GM19193 (cell line): Measurements from ENCODE around the gene NSD1.

Experiments
- POLR2A ChIP-seq: IDR thresholded peaks from 4 replicates; pipeline ENCODE4 v1.6.1; 2011; ENCODE audit not compliant: insufficient read depth, insufficient read length; ENCODE audit errors: extremely low read depth

Gene NSD1

DNA sequence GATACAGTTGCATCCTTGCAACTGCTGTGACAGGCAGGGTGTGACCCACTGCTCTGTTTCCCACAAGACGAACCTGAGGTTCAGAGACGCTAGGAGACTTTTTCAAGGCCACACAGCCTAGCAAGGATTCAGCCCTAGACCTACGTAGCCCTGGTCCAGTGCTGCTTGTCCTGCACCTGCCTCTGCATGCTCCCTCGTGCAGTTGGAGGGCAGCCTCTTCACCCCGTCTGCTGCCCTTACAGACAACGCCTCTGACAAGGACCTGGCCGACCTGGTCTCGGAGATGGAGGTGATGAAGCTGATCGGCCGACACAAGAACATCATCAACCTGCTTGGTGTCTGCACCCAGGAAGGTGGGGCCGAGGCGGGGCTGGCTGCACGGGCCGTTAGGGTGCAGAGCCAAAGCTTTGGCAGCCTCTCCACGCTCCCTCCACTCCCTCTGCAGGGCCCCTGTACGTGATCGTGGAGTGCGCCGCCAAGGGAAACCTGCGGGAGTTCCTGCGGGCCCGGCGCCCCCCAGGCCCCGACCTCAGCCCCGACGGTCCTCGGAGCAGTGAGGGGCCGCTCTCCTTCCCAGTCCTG is 38.4 kb upstream of the NSD1 start:
- no peak for TF ChIP-seq POLR2A

DNA sequence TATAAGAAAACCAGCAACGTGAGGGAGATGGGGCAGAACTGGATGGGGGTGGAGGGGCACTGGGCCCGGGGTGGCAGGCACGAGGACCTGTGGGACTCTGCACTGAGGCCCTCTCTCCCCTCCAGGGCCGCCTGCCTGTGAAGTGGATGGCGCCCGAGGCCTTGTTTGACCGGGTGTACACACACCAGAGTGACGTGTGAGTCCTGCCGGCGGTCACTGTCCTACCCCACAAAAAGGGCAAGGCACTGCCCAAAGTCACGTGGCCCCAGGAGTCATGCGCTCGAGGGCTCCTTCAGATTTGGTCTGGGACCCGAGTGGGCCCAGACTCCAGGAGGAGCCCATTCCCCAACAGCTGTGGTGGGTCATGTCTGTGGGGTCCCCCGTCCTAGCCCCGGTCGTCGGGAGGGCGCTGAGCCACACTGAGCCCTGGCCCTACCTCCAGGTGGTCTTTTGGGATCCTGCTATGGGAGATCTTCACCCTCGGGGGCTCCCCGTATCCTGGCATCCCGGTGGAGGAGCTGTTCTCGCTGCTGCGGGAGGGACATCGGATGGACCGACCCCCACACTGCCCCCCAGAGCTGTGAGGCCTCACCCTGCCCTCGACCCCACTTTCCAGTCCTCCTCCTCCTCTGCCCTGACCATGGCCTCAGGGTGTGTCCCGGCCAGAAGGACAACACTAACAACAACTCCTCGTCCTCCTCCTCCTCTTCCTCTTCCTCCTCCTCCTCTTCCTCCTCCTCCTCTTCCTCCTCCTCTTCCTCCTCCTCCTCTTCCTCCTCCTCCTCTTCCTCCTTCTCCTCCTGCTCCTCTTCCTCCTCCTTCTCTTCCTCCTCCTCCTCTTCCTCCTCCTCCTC is 37.2 kb upstream of the NSD1 start:
- no peak for TF ChIP-seq POLR2A

DNA sequence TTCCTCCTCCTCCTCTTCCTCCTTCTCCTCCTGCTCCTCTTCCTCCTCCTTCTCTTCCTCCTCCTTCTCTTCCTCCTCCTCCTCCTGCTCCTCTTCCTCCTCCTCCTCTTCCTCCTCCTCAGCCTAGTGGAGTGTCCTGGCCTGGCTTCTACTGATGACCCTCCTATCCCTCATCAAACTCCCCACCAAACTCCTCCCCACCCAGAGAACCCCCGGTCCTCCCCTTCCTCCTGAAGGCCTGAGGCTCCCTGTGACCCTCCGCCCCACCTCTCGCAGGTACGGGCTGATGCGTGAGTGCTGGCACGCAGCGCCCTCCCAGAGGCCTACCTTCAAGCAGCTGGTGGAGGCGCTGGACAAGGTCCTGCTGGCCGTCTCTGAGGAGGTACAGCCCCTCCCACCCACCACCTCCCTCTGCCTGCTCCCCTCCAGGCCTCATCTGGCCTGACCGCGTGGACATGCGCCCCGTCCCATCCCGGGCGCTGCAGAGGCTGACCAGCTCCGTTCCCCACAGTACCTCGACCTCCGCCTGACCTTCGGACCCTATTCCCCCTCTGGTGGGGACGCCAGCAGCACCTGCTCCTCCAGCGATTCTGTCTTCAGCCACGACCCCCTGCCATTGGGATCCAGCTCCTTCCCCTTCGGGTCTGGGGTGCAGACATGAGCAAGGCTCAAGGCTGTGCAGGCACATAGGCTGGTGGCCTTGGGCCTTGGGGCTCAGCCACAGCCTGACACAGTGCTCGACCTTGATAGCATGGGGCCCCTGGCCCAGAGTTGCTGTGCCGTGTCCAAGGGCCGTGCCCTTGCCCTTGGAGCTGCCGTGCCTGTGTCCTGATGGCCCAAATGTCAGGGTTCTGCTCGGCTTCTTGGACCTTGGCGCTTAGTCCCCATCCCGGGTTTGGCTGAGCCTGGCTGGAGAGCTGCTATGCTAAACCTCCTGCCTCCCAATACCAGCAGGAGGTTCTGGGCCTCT is 36.3 kb upstream of the NSD1 start:
- no peak for TF ChIP-seq POLR2A

DNA sequence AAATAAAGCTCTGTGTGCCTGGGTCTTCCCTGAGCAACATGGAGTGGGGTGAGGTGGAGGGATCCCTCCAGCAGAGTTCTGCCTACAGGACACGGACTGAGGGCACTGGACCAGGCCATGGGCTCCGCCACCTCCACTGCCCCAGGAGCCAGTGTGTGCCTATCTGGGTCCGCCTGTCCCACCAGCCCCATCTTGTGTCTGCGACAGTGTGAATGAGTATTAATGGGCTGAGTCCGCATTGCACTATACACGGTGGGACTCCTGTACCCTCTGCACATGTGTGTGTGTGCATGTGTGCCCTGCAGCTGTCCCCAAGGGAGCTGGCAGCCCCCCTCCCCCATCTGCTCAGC is 35.5 kb upstream of the NSD1 start:
- no peak for TF ChIP-seq POLR2A

DNA sequence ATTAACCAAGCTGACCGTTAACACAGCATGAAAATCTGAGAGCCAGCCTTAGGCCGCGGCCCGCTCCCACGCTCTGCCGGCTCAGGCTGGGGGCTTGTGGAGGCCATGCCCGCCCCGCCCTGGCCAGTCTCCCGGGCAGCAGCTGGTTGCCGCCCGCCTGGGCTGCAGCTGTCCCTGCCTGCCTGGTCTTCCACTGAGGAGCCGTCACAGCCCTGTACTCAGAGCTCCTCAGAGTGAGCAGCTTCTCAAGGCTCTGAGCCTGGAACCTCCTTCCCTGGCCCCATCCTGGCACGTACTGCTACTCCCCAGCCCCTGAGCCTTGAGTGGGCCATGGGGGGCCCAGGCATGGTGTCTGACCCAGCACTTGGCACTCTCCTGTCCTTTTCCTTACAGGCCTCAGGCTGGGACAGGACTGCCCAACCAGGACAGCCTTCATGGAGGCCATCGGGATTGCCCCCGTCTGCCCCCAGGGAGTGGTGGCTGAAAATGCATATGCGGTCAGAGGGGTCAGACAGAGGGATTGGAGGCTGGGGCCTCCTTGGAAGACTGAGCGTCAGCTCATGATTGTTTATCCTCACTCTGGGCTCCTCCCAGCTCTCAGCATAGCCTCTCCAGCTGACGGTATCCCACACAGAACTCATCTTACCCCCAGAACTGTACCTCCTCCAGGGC is 35.0 kb upstream of the NSD1 start:
- TF ChIP-seq POLR2A, result no peak

DNA sequence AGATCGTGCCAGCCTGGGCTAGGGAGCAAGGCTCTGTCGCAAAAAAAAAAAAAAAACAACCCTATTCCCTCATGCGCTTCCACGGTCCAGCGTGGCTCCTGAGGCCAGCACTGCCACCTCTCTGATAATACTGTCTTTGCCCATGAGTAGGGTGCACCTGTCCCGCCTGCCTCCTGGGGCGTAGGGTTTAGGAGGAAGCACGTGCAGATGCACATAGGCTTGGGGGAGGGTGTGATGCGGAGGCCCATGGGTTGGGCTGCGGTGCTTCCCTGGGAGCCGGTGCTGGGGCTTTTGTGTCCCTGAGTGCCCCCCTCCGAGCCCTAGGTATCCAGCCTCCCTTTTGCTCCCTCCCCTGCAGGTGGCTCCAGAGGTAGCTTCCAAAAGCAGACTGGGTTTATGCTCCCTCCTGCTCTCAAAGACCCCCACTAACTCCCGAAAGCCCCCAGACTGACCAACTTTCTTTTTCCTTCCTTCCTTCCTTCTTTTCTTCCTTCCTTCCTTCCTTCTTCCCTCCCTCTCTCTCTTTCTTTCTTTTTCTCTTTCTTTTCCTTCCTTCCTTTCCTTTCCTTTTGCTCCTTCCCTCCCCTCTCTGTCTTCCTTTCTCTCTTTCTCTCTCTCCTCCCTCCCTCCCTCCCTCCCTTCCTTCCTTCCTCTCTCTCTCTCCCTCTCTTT is 34.0 kb upstream of the NSD1 start:
- TF ChIP-seq POLR2A, result no peak

DNA sequence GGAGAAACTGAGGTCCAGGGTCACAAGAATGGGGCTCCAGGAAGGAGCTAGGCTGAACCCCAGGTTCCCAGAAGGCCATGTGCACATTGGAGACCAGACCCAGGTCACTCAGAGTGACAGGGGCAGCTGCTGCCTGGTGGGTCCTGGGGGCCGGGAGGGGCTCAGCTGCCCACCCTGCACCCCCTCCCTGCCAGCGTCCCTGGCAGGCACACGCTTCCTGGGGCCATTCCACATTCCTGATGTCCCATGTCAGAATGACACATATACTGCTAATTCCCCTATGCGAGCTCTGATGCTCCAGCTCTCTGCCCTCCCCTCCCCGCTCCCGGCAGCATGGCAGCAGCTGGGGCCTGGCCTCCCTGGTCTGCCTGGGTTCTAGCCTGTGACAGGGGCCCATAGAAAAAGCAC is 32.9 kb upstream of the NSD1 start:
- TF ChIP-seq POLR2A, result no peak

DNA sequence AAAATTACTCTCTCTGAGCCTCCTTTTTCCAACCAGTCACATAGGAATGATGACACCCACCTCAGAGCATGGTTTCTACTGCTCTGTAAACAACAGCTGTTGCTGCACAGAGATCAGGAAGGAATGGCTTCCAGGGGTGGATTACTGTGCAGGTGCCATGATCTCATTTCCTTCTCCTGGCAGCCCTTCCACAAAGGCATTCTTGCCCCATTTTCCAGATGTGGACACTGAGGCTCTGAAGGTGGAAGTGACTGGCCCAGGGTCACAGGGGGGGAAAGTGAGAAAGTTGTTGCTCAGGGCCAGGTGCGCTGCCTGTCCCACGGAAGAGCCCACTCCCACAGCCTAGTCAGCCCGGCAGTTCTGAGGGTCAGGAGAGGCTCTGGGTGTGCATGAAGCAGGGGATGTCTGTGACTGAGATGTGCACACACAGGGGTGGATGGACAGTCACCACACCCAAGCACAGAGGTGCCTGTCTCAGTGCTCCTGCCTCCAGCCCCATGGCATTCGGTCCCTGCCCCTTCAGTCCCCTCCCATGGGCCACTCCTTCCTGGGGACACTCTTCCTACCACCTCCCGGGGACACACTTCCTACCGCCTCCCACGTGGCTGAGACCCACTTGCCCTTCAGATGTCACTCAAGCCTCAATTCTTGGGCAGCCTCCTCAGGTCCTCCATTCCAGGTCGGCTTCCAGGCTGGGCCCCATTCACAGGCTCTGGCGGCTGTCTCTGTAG is 29.9 kb upstream of the NSD1 start:
- TF ChIP-seq POLR2A, result no peak

DNA sequence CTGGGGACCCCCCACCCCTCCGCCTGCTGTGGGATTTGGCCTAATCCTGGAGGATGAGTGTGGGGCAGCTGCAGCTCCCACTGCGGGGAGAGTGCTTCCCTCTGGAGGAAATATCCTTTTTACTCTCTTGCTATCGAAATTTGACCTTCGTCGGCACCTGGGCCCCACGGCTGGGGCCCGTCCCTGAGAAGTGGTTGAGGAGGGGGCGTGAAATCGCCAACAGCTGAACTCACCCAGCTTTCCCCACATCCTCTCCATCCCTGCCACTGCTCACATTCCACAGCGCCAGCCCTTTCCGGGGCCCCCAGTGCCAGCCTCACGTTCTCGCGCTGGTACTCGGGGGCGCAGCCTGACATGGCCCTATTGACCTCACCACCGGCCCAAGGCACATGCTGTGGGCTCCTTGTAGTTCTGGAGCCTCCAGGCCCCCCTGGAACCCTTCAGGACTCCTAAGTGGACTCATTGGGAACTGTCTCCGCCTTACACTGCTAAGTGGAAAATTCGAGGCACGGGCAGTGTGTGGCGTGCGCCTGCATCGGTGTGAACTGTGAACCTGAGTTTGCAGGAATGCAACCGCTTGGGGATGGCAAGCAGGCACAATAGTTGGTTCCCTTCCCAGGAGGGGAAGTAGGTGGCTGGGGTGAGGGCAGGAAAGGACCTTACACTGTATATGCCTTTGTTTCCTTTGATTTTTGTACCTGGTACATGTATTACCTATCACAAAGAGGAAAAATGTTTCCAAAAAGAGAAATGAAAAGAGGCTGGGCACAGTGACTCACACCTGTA is 27.7 kb upstream of the NSD1 start:
- TF ChIP-seq POLR2A, result no peak

DNA sequence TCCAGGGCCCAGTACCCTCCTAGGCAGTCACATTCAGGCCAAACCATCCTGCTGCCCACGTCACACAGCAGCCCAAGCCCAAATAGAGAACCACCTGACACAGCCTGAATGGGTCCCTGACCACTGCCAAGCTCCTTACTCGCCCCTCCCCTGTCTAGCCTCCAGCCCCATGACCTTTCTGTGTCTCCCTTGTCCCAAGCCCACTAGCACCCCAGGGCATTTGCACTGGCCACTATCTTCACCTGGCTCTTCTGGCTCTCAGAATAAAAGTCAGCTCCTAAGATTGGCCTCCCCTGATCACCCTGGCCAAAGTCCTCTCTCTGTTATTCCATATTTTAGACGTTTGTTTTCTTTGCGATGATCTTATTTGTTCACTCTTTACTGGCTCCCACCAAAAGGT is 26.4 kb upstream of the NSD1 start:
- TF ChIP-seq POLR2A, result no peak

DNA sequence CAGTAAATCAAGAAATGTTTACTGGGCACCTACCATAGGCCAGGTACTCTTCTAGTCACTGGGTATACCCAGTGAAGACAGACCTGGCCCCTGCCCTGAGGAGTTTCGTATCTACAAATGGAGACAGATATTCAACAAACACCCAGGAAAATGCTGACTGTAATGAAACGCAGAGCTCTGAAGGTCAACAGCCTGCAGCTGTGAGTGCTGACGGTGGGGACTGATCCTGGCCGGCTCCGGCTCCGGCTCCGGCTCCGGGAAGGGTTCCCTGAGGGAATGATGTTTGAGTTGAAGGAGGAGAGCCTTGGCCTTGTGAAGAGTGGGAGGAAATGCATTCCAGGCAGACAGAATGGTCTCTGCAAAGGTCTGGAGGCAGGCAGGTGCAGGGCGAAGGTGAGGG is 23.8 kb upstream of the NSD1 start:
- no peak for TF ChIP-seq POLR2A

DNA sequence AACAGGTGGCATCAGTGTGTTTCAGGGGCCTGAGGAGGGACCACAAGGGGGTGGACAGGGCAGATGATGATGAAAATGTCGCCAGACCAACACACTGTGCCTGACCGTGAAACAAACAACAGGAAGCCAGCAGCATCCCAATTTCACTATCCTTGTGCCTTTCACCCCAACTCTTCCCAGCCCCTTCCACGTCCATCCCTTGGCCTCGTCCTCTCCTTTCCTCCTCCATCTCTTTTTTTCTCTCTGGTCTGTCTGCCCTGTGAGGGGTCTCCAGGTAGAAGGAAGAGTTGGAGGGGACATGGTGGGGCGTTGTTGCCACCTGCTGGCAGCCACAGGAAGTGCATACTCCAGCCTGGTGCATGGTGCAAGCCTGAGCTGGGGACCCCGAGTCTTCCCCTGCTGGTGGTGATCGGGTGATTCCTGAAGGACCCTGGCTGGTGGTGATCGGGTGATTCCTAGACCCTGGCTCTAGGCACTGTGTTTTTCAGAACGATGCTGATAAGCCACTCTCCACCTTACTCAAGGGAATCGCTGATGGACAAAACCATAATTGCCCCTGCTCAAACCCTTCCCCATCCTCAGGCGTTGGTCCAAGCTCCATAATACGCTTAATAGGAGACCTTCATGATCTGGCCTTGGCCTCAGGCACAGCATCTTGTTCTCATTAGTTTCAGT is 21.7 kb upstream of the NSD1 start:
- no peak for TF ChIP-seq POLR2A

DNA sequence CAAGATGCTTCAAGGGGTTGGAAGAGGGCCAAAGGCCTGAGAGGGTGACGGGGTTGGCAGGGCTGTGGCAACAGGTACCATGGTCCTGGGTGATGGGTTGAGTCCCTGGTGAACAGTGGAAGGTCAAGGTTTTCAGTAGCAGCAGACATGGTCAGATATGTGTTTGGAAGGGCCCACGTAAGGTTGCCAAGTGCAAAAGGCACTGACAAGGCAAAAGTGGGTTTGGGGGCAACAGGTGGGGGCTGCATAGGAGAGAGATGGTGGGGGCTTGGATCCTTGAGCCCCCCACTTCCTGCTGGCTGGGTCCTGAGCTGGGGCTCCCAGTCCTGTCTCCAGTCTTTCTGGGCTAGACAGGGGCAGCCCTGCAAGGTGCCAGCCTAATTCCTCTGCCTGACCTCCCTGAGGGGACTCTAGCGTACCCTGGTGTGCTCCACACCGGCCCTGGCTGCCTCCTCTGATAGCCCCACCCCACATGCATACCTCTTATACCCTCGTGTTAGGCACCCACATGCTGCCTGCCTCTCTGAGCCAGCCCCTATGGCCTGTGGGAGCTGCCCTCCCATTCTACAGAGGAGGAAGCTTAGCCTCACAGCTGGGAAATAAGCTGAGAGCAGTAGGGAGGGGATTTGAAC is 20.9 kb upstream of the NSD1 start:
- TF ChIP-seq POLR2A, result no peak
